HEK293T (cell line): ENCODE measurements around the gene LMTK3.
"Not testable (repeated sequence)": the region's sequence is repeated elsewhere in the genome, so short reads cannot be mapped to it uniquely, and the experiment has no call there.

Experiments used
- CTCF ChIA-PET: fragments of 350-600 bp; formaldehyde crosslinking; extraction: SDS; loops from one replicate; lab custom pipeline; 2021; ENCODE audit warnings: antibody characterized with exemption, inconsistent platforms; lab: Yijun Ruan, JAX
- POLR2A ChIA-PET: fragments of 350-600 bp; formaldehyde crosslinking; extraction: SDS; loops from one replicate; lab custom pipeline; 2020; ENCODE audit warnings: antibody characterized with exemption, inconsistent platforms; lab: Yijun Ruan, JAX
- DNase-seq: peaks from one replicate; pipeline ENCODE4 v3.0.0; 2012; ENCODE audit warnings: mixed read lengths; ENCODE audit errors: extremely low spot score
- ARNT ChIP-seq: fragments of 450-650 bp; IDR thresholded peaks from 2 replicates; pipeline ENCODE4 v1.6.1; 2017; ENCODE audit warnings: mild to moderate bottlenecking
- BHLHE40 ChIP-seq: fragments of 450-650 bp; IDR thresholded peaks from 2 replicates; pipeline ENCODE4 v1.6.1; 2016; ENCODE audit warnings: mild to moderate bottlenecking, moderate library complexity, borderline replicate concordance
- CTBP1 ChIP-seq: fragments of 450-650 bp; IDR thresholded peaks from 2 replicates; pipeline ENCODE4 v1.6.1; 2016; ENCODE audit warnings: borderline replicate concordance
- ELF4 ChIP-seq: fragments of 450-650 bp; IDR thresholded peaks from 2 replicates; pipeline ENCODE4 v1.6.1; 2017; ENCODE audit warnings: antibody characterized with exemption
- FOXA1 ChIP-seq: fragments of 450-650 bp; IDR thresholded peaks from 2 replicates; pipeline ENCODE4 v1.6.1; 2016; ENCODE audit warnings: mild to moderate bottlenecking
- FOXK2 ChIP-seq: fragments of 450-650 bp; IDR thresholded peaks from 2 replicates; pipeline ENCODE4 v1.6.1; 2016; ENCODE audit warnings: mild to moderate bottlenecking
- FOXM1 ChIP-seq: fragments of 450-650 bp; IDR thresholded peaks from 2 replicates; pipeline ENCODE4 v1.6.1; 2017; ENCODE audit warnings: mild to moderate bottlenecking, borderline replicate concordance
- HDGF ChIP-seq: fragments of 450-650 bp; IDR thresholded peaks from 2 replicates; pipeline ENCODE4 v1.6.1; 2017; ENCODE audit warnings: antibody characterized with exemption, borderline replicate concordance
- L3MBTL2 ChIP-seq: fragments of 450-650 bp; conservative IDR thresholded peaks from 2 replicates; pipeline ENCODE4 v1.6.1; 2016; ENCODE audit warnings: mild to moderate bottlenecking
- LEF1 ChIP-seq: fragments of 450-650 bp; IDR thresholded peaks from 2 replicates; pipeline ENCODE4 v1.6.1; 2017; ENCODE audit warnings: mild to moderate bottlenecking, borderline replicate concordance
- NFRKB ChIP-seq: fragments of 450-650 bp; IDR thresholded peaks from 2 replicates; pipeline ENCODE4 v1.6.1; 2016; ENCODE audit warnings: mild to moderate bottlenecking, moderate library complexity
- PKNOX1 ChIP-seq: fragments of 450-650 bp; IDR thresholded peaks from 2 replicates; pipeline ENCODE4 v1.6.1; 2016
- SP1 ChIP-seq: fragments of 450-650 bp; IDR thresholded peaks from 2 replicates; pipeline ENCODE4 v1.6.1; 2017
- SUZ12 ChIP-seq: fragments of 450-650 bp; IDR thresholded peaks from 2 replicates; pipeline ENCODE4 v1.6.1; 2016; ENCODE audit warnings: mild to moderate bottlenecking
- TARDBP ChIP-seq: fragments of 450-650 bp; IDR thresholded peaks from 2 replicates; pipeline ENCODE4 v1.6.1; 2016
- ZNF384 ChIP-seq: fragments of 450-650 bp; IDR thresholded peaks from 2 replicates; pipeline ENCODE4 v1.6.1; 2016

LMTK3 gene

GRCh38 chr19:48541813-48542212 is 30.2 kb upstream of the LMTK3 start:
- POLR2A ChIA-PET: no interaction called here
- DNase-seq: no peak
- CTCF ChIA-PET: no interaction called here
- TF ChIP-seq HDGF: no peak

- peak; percentile 14 for DNase-seq
- ChIA-PET CTCF (no interaction called here), POLR2A (interaction anchor here (1.2 to 2.1 kb wide), 2 partner anchors 14 to 26 kb away, joined by 5 to 10 read pairs; no protein-coding TSS in a partner anchor)
- TF ChIP-seq ARNT: no peak
- TF ChIP-seq BHLHE40: no peak
- no peak for TF ChIP-seq FOXK2
- TF ChIP-seq LEF1: no peak
- no peak for TF ChIP-seq FOXM1
- no peak for TF ChIP-seq FOXA1
Observed at GRCh38 chr19:48540110-48540509, 28.5 kb upstream of the LMTK3 start.

DNA sequence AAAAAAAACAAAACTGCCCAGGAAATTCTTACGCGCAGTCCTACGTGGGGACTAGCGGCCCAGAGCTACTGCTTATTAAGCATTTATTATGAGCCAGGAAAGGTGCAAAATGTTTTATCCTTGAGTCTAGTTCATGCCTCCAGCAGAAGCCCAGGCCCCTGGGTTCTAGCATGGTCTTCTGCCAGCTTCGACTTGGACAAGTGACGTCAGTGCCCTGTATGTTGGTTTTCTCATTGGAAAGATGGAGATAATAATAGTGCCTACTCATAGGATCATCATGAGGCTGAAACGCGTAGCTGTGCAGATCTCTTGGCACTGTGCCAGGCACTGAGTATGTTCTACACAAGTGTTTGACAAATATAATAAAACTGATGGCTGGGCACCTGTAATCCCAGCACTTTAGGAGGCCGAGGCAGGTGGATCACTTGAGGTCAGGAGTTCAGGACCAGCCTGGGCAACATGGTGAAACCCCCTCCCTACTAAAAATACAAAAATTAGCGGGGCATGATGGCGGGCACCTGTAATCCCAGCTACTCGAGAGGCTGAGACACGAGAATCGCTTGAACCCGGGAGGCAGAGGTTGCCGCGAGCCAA is 28.0 kb upstream of the LMTK3 start:
- ChIA-PET CTCF (interaction anchor here (1.1 kb wide), 1 partner anchor 34 kb away, joined by 4 read pairs; no protein-coding TSS in a partner anchor), POLR2A (interaction anchor here (1.2 to 2.1 kb wide), 2 partner anchors 14 to 26 kb away, joined by 5 to 10 read pairs; no protein-coding TSS in a partner anchor)
- TF ChIP-seq SUZ12 (no peak), FOXM1 (no peak), ELF4 (no peak), ARNT (no peak), PKNOX1 (no peak), TARDBP (no peak), SP1 (no peak), HDGF (no peak), ZNF384 (no peak), CTBP1 (no peak), NFRKB (no peak), BHLHE40 (no peak), LEF1 (no peak), FOXA1 (no peak), FOXK2 (no peak), L3MBTL2 (no peak)
- DNase-seq: no peak

DNA sequence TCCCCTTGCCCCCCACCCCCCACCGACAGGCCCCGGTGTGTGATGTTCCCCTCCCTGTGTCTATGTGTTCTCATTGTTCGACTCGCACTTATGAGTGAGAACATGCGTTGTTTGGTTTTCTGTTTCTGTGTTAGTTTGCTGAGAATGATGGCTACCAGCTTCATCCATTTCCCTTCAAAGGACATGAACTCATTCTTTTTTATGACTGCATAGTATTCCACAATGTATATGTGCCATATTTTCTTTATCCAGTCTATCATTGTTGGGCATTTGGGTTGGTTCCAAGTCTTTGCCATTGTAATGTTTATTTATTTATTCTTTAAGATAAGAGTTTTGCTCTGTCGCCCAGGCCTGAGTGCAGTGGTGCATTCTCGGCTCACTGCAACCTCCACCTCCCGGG is 26.4 kb upstream of the LMTK3 start:
- DNase-seq, POLR2A ChIA-PET, CTCF ChIA-PET: not testable (repeated sequence)

DNA sequence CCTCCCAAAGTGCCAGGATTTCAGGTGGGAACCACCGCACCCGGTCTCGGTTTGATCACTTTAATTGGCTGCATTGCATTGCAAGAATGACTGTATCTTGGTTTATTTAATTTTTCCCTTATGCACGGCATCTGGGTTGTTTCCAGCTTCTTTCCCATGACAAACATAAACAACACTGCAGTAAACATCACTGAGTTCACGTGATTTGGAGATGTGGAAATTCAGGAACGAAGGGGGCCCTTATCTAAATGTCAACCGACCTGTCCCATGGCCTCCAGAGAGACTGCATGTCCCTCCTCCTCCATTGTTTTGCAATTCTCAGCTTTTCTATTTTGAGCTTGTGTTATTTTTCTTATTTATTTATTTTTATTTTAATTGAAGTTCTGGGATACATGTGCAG is 25.9 kb upstream of the LMTK3 start:
- ChIA-PET POLR2A (no interaction called here), CTCF (no interaction called here)
- TF ChIP-seq SUZ12: no peak
- no peak for TF ChIP-seq CTBP1
- TF ChIP-seq LEF1: no peak
- TF ChIP-seq FOXA1: no peak
- DNase-seq: no peak

GRCh38 chr19:48533770-48534169 is 22.1 kb upstream of the LMTK3 start:
- DNase-seq: no peak
- ChIA-PET POLR2A (no interaction called here), CTCF (no interaction called here)
- TF ChIP-seq SP1 (no peak), ARNT (no peak), NFRKB (no peak)

DNA sequence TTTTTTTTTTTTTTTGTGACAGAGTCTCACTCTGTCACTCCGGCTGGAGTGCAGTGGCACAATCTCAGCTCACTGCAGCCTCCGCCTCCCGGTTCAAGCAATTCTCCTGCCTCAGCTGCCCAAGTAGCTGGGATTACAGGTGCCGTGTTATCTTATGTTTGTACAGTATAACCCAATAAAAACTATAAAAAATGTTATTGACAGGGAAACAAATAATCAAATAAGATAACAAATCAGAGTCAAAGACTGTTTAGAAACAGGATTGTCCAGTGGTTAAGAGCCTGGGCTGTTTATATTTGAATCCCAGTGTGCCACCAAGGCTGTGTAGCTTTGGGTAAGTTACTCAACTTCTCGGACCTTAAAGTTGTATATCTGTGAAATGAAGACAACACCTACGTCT is 19.1 kb upstream of the LMTK3 start:
- POLR2A ChIA-PET: no interaction called here

More for the DNA sequence above, 19.1 kb upstream of the LMTK3 start:
- DNase-seq: no peak
- TF ChIP-seq FOXK2 (no peak), LEF1 (no peak), HDGF (no peak), NFRKB (no peak), FOXM1 (no peak), TARDBP (no peak), PKNOX1 (no peak), ZNF384 (no peak), SUZ12 (no peak), ARNT (no peak), ELF4 (no peak), FOXA1 (no peak), BHLHE40 (no peak), L3MBTL2 (no peak), SP1 (no peak), CTBP1 (no peak)
- CTCF ChIA-PET: no interaction called here
